H1 (cell line): ENCODE data around the gene CTSW. TPM values are rescaled to one million over a fixed set of nuclear protein-coding genes. Genes with fewer than 3 reads are reported as not detected.

Experiments used
- CHD7 ChIP-seq: fragments of 300-600 bp; sonication (generic); IDR thresholded peaks from 2 replicates; pipeline ENCODE4 v1.7.1; 2012; ENCODE audit warnings: low read length, moderate library complexity, mild to moderate bottlenecking, inconsistent platforms; ENCODE audit not compliant: insufficient replicate concordance
- NRF1 ChIP-seq: IDR thresholded peaks from 2 replicates; pipeline ENCODE4 v1.6.1; 2011; ENCODE audit warnings: mild to moderate bottlenecking, low read depth, low read length, improper control_type of control experiment
- PHF8 ChIP-seq: fragments of 200-600 bp; sonication (generic); conservative IDR thresholded peaks from 2 replicates; pipeline ENCODE4 v1.7.1; 2012; ENCODE audit warnings: low read depth, mild to moderate bottlenecking, inconsistent platforms, low read length, moderate library complexity
- TAF1 ChIP-seq: IDR thresholded peaks from 2 replicates; pipeline ENCODE4 v1.6.1; 2011; ENCODE audit warnings: mild to moderate bottlenecking, low read depth, low read length
- ZNF274 ChIP-seq: IDR thresholded peaks from 2 replicates; pipeline ENCODE4 v1.7.0; 2012; ENCODE audit warnings: low read length, borderline replicate concordance; ENCODE audit errors: extremely low read depth
- polyA plus RNA-seq, 7 experiments: library from polyadenylated mRNA; depleted of rRNA in 3 of 7; stranded (reverse) in 5 of 7; unstranded in 2 of 7; fragments of >200 nt in 5 of 7; fragments of 200-250 nt in 2 of 7; gene quantifications; 1 replicate in 5 of 7; 2 replicates in 1 of 7; 4 replicates in 1 of 7; pipeline versions ENCODE4 v1.2.1 to v1.2.3, GENCODE V29; 2011 to 2013; ENCODE audit warnings: missing spikeins in 2 of 7, mixed read lengths in 2 of 7
- total RNA-seq: library from RNA; stranded (reverse); fragmentation: NEBNext Ultra II Directional; extraction: Animal tissue kit (Norgen Biotek cat#: 25700); gene quantifications from 2 replicates; pipeline ENCODE4 v1.2.1, GENCODE V29; 2021

The CTSW gene
- total and polyA plus RNA-seq, 2 of the 8 experiments (the other 6 are each of a cell fraction or from before 2014, with no cell fraction given): not detected

GRCh38 chr11:65885808-65886536 lies 6.3 kb downstream of the CTSW start (continued):
- TF ChIP-seq CHD7: no peak
- TF ChIP-seq PHF8: no peak
- TF ChIP-seq ZNF274: no peak
- TF ChIP-seq NRF1: no peak
- TF ChIP-seq TAF1: no peak
